HuH-7 (cell line): Measurements from ENCODE around the gene CEP72.
A peak's percentile ranks its signal among the peaks of the same experiment; 100 is the strongest.
"Not testable (repeated sequence)": the region's sequence is repeated elsewhere in the genome, so short reads cannot be mapped to it uniquely, and the experiment has no call there.

ENCODE experiments used
- DNase-seq: peaks from one replicate; pipeline ENCODE4 v3.0.0; 2011; ENCODE audit warnings: low spot score

Gene CEP72

DNA sequence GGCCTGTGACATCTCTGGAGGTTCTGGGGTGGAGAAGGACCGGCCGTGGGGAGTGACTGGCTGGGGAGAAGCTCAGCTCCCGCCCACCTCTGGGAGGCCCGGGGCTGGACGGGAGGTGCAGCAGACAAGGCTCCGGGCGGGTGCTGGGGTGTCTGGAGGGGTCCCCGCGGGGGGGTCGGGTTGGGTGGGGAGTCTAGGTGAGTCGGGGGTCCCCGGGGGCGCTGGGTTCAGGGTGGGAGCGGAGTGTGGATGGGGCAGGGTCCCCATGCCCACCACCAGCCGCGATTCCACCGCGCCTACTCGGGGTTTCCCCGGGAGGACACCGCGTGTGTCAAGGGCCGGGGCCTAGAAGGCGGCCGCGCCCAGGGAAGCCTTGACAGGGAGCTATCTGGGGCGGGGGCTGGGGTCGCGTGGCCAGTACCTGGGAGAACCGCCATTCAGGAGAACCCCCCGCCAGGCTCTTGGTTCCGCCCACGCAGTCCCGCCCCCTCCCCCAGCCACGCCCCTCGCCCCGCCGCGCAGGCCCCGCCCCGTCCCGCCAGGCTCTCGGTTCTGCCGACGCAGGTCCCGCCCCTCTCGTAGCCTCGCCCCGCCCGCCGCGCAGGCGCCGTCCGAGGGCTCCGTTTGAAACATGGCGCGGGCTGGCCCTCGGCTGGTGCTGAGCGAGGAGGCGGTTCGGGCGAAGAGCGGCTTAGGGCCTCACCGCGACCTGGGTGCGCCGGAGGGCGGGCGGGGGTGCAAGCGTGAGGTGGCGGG, at the start of gene CEP72:
Gene CEP72 (plus strand): TSS at position 610 of the 756 bp plus-strand sequence. CDS start 22 bp downstream, at position 632.
- DNase-seq, result peak; percentile 84

DNA sequence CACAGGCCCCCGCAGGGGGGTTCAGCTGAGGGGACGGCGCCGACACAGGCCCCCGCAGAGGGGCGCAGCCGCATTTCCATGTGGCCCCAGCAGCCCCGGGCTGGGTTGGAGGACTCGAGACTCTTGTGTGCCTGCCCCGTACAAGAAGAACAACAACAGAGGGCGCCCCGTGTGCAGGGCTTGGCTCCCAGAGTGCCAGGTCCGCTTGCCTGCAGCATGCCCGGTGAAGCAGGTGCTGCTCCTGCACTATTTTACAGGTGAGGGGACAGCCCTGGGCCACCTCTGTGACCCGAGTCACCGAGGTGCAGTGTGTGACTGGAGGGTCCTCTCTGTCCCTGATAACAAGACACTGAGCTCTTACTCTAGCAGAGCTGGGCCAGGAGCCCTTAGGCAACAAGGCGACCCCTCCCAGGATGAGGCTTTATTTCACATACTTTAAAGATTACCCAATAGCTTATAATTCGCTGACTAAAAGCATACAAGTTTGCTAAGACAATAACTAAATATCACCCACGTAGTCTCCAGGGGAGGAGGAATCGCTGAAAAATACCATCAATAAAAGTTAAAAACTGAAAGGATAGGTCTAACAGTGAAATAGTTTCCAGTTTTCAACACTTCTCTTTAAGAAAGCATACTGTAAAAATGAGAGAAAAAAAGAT, 46.2 kb upstream of the CEP72 start:
- no peak for DNase-seq

GRCh38 chr5:566636-567309, 45.4 kb upstream of the CEP72 start:
- DNase-seq, result no peak

- no peak for DNase-seq
Observed at GRCh38 chr5:567664-568060, 44.5 kb upstream of the CEP72 start.

GRCh38 chr5:568061-568781, 43.9 kb upstream of the CEP72 start:
- no peak for DNase-seq

- DNase-seq, result no peak
Observed at GRCh38 chr5:568809-569208, 43.3 kb upstream of the CEP72 start.

DNA sequence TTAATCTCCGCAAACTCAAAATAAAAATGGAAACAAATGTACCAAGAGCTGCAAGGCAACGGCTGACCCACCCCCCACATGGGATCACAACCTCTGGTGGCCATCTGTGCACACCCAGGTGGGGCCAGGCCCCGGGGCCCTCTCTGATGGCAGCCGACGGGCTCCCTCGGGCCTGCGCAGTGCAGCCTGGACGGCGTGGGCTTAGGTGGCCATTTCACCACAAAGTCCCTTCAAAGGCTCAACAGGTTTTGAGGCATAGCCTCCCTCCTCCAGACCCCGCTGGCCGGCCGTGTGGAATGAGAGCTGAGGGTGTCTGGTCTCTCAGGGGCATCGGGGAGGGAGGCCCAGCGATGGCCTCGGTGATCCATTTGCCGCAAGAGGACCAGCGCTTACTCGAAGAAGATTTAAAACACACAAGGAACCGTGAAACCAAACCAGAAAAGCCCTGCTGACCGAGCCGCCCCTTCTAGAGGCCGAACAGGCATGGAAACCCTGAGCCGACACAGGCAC, 42.7 kb upstream of the CEP72 start:
- no peak for DNase-seq

- DNase-seq, result no peak
Observed at GRCh38 chr5:569868-570361, 42.2 kb upstream of the CEP72 start.

- DNase-seq, result no peak
Observed at GRCh38 chr5:570446-570845, 41.7 kb upstream of the CEP72 start.

DNA sequence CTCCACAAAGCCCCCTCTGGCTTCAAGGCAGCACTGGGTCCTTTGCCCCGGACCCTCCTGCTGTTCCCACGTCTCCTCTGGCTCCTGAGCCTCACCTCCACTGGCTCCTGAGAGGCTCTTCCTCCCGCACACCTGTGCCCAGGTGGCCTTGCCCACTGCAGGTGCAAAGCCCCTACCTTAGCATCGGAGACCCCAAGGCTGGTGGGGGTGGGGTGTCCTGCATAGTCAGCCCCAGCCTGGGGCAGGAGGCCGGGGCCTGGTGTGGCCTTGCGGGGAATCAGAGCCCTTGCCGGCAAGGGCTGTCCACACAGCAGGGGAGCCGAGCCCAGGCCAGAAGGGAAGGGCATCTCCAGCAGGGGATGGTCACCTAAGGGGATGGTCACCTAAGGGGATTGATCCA, 41.3 kb upstream of the CEP72 start:
- DNase-seq, result no peak

- no peak for DNase-seq
Observed at GRCh38 chr5:571791-572190, 40.3 kb upstream of the CEP72 start.

DNA sequence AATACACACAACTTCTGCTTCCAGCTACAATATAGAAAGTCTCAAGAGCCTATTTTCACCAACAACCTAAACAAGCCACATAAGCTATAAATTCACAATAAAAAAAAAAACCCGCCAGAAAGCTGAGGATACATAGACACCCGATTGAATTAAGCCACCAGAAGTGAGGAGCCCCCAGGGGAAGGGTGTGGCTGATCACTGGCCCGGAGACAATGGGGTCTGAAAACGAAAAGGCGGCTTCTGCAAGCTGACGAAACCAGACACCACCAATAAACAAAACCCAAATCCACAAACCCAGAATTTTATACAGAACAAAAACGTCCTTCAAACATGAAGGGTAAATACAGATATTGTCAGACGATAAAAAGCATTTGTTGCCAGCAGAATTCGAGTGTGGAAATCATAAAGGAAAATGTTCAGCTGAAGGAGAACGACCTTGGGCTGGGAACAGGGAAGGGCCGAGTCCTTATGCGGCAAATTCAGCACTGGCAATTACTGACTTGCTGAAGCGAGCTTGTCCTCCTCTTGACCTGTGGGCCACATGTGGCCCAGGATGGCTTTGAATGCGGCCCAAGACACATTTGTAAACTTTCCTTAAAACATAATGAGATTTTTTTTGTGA, 39.6 kb upstream of the CEP72 start:
- DNase-seq, result no peak

- no peak for DNase-seq
Observed at GRCh38 chr5:573206-573605, 38.9 kb upstream of the CEP72 start.

DNA sequence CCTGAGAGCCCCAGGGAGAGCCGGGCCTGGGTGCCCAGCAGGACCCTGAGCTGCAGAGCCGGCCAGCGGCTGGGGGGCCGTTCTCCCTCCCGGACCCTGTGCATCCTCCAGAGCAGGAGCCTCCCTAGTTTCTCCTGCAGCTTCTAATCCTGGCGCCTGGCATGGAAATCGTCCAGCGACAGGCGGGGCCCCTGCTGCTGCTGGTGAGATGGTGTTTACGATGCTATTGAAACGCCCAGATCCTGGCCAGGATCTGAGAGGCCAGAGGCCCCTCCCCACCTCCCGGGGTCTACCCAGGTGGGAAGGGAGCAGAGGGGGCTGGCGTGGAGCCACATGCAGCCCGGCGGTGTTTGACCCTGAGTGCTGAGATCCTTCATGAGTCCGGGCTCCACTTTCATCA, 38.2 kb upstream of the CEP72 start:
- DNase-seq, result no peak

DNA sequence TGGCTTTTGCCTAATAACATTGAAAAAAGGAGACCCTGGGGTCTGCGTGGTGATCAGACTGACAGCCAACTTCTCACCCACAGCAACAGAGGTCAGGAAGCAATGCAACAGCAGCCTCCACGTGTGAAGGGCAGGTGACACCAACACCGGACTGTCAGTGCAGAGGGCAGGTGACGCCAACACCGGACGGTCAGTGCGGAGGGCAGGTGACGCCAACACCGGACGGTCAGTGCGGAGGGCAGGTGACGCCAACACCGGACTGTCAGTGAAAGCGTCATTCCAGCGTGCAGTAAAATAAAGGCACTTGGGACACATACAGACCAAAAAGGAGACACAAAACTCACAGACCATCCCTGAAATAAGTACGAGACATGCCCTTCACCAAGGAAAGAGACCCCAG, 37.2 kb upstream of the CEP72 start:
- no peak for DNase-seq

- no peak for DNase-seq
Observed at GRCh38 chr5:575636-576035, 36.5 kb upstream of the CEP72 start.

GRCh38 chr5:577214-577613, 34.9 kb upstream of the CEP72 start:
- not testable (repeated sequence) for DNase-seq

DNA sequence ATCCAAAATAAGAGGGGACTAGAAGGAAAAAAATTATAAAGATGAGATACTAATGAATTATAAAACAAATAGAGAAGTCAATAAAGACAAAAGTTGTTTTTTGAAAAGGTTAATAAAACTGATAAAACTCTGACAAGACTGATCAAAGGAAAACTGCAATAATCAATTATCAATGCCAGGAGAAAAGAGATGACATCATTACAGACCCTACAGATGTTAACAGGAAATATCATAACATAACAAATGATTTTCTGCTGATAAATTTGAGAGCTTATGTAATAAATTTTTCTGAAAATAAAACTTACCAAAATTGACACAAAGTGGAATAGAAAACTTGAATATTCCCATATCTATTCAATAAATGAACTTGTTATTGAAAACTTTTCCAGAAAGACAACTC, 34.3 kb upstream of the CEP72 start:
- no peak for DNase-seq

DNA sequence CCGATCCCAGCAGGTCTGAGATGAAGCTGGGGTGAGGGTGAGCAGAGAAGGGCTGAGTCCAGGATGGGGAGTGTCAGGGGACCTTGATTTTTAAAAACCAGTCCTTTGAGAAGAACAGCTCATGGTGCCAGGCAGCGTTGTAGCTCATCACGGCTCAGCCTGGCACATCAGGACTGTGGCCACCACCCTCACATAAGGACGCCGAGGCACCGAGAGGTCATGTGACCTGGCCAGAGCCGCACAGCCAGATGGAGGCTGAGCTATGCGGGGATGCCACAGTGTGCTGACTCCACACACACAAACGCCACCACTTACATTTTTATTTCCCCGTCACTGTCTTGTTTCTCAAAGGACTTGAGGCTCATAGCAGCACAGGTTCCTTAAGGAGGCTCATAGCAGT, 32.9 kb upstream of the CEP72 start:
- no peak for DNase-seq

- no peak for DNase-seq
Observed at GRCh38 chr5:579746-580366, 32.3 kb upstream of the CEP72 start.

DNA sequence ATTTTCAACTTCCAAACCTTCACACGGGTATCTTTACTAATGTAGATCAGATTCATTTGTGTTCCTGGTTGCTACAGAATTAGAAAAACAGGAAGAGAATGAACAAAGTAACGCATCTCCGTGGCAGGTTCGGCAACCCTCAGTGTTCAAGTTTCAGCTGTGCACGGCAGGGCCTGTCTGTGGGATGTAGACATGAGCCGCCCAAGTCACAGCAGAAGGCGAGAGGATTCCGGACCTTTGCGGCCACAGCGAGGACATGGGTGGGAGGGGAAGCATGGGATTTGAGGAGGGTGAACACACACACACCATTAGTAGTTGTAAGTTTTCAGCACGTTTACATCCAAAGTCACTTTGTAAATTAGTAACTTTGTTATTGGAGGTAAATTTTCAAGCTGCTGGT, 31.7 kb upstream of the CEP72 start:
- no peak for DNase-seq
